OCI-LY7 (cell line): ENCODE results near the gene GPNMB. TPM values are rescaled to one million over a fixed set of nuclear protein-coding genes. Genes with fewer than 3 reads are reported as not detected.
"Not testable (repeated sequence)": the region's sequence is repeated elsewhere in the genome, so short reads cannot be mapped to it uniquely, and the experiment has no call there.

Source experiments
- BruUV-seq: library from RNA; stranded (reverse); fragments of 400-500 nt; replicated peaks from 2 replicates; lab custom pipeline; 2021; lab: Mats Ljungman, UMichigan
- CTCF ChIA-PET: fragments of 300-600 bp; sonication (Branson Sonifier 250); formaldehyde crosslinking; loops from one replicate; lab custom pipeline; 2022; ENCODE audit warnings: antibody characterized with exemption; ENCODE audit not compliant: unreplicated experiment; lab: Charles Lee
- POLR2A ChIA-PET: fragments of 300-600 bp; sonication (Branson Sonifier 250); formaldehyde crosslinking; loops from one replicate; lab custom pipeline; 2022; ENCODE audit warnings: antibody characterized with exemption; lab: Charles Lee
- DNase-seq: peaks from one replicate; pipeline ENCODE4 v3.0.0-alpha.2; 2015; ENCODE audit warnings: low spot score
- H2AFZ ChIP-seq: fragments of 200-600 bp; sonication (generic), shearing (Covaris generic); 2 replicates; pipeline ENCODE4 v1.6.1; 2014; ENCODE audit warnings: mild to moderate bottlenecking, antibody characterized with exemption, low read length, moderate library complexity
- H3K27ac ChIP-seq: fragments of 200-600 bp; sonication (generic); 2 replicates; pipeline ENCODE4 v1.5.1; 2014; ENCODE audit warnings: mixed run types, low read depth, mild to moderate bottlenecking, moderate library complexity, low read length, inconsistent platforms; ENCODE audit not compliant: poor library complexity, severe bottlenecking
- H3K36me3 ChIP-seq: fragments of 200-600 bp; sonication (generic); 2 replicates; pipeline ENCODE4 v1.6.1; 2014; ENCODE audit warnings: mild to moderate bottlenecking, antibody characterized with exemption, low read length, moderate library complexity, mixed read lengths; ENCODE audit not compliant: insufficient read depth
- H3K4me1 ChIP-seq: fragments of 200-600 bp; sonication (generic); 2 replicates; pipeline ENCODE4 v1.5.1; 2014; ENCODE audit warnings: mild to moderate bottlenecking, low read length; ENCODE audit not compliant: insufficient read depth, poor library complexity, severe bottlenecking
- H3K4me2 ChIP-seq: fragments of 200-600 bp; sonication (generic); 2 replicates; pipeline ENCODE4 v1.6.1; 2014; ENCODE audit warnings: mild to moderate bottlenecking, low read length
- H3K4me3 ChIP-seq: fragments of 200-600 bp; sonication (generic); 2 replicates; pipeline ENCODE4 v1.5.1; 2014; ENCODE audit warnings: mild to moderate bottlenecking, low read depth, low read length; ENCODE audit not compliant: poor library complexity, severe bottlenecking
- H3K79me2 ChIP-seq: fragments of 200-600 bp; sonication (generic); 2 replicates; pipeline ENCODE4 v1.6.1; 2016; ENCODE audit warnings: low read depth, mild to moderate bottlenecking, low read length, moderate library complexity, mixed read lengths; ENCODE audit not compliant: insufficient read depth
- H3K9me2 ChIP-seq: fragments of 200-600 bp; sonication (generic); 2 replicates; pipeline ENCODE4 v1.6.1; 2016; ENCODE audit warnings: mild to moderate bottlenecking, low read length, mixed read lengths; ENCODE audit not compliant: insufficient read depth
- H3K9me3 ChIP-seq: fragments of 200-600 bp; sonication (generic); 2 replicates; pipeline ENCODE4 v1.6.1; 2014; ENCODE audit warnings: mild to moderate bottlenecking, mixed run types, low read length, mixed read lengths
- H4K20me1 ChIP-seq: fragments of 200-600 bp; sonication (generic); 2 replicates; pipeline ENCODE4 v1.6.1; 2014; ENCODE audit warnings: mild to moderate bottlenecking, antibody characterized with exemption, low read length, moderate library complexity, mixed read lengths; ENCODE audit not compliant: insufficient read depth
- EZH2phosphoT487 ChIP-seq: fragments of 200-600 bp; sonication (generic); IDR thresholded peaks from 2 replicates; pipeline ENCODE4 v1.6.1; 2018; ENCODE audit warnings: low read depth, borderline replicate concordance, mild to moderate bottlenecking, mixed run types, antibody characterized with exemption, low read length, moderate library complexity, mixed read lengths
- intact Hi-C: fragments of 100-400 bp; cut with micrococcal nuclease; formaldehyde crosslinking; loops from one replicate; pipeline ENCODE4 v1.10.0; 2022; ENCODE audit not compliant: unreplicated experiment
- total RNA-seq, 2 experiments: library from RNA; depleted of rRNA in 1 of 2; stranded (reverse); fragments of >200 nt in 1 of 2; shearing (Covaris generic) in 1 of 2; gene quantifications; 2 replicates each; pipeline ENCODE4 v1.2.3, GENCODE V29; 2014 to 2022
- TF ChIP-seq, protein P1 (sequence below): fragments of 200-600 bp; sonication (generic); conservative IDR thresholded peaks from 2 replicates; pipeline ENCODE4 v1.5.1; 2014; ENCODE audit warnings: mild to moderate bottlenecking, antibody characterized with exemption, low read length, moderate library complexity, mixed read lengths

Gene GPNMB
- total RNA-seq, 2 experiments from 2014 or later: 1.4 to 3.5 TPM

DNA sequence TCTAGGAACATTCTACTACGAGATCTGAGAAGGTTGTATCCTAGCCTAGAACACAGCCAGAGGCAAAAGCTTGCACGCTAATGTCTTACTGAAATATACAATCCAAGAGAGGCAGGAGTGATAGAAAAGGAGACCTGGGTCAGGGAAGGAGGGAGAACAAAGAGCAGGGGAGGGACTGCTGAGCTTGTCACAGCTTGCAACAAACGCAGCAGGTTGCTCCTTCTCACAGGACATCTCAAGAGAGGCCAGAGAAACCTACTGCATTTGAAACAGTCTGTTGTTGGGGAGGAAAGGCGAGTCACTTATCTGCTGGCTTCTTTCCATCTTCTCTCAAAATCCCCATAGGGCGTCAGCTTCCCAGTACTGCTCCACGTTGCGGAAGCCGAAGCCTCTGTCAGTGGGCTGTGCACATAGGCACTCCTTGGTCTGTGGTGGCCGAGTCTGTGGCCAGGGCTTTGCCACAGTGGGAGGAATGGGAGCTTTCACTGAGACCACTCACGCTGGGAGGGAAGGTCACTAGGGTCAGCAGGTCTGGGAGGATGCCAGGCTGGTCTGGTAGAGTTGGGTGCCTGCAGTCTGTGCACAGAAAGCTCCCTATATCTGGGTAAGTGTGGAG lies 25.8 kb upstream of the GPNMB start:
- TF ChIP-seq, protein P1, sequence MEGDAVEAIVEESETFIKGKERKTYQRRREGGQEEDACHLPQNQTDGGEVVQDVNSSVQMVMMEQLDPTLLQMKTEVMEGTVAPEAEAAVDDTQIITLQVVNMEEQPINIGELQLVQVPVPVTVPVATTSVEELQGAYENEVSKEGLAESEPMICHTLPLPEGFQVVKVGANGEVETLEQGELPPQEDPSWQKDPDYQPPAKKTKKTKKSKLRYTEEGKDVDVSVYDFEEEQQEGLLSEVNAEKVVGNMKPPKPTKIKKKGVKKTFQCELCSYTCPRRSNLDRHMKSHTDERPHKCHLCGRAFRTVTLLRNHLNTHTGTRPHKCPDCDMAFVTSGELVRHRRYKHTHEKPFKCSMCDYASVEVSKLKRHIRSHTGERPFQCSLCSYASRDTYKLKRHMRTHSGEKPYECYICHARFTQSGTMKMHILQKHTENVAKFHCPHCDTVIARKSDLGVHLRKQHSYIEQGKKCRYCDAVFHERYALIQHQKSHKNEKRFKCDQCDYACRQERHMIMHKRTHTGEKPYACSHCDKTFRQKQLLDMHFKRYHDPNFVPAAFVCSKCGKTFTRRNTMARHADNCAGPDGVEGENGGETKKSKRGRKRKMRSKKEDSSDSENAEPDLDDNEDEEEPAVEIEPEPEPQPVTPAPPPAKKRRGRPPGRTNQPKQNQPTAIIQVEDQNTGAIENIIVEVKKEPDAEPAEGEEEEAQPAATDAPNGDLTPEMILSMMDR: no peak
- no peak for TF ChIP-seq EZH2phosphoT487
- no peaks in the 10 kb centered on the region for H4K20me1 ChIP-seq
- intact Hi-C loops: no loop called here
- H3K36me3 ChIP-seq: no peaks in the 10 kb centered on the region
- ChIA-PET CTCF (no interaction called here), POLR2A (interaction anchor here (0.8 to 1.0 kb wide), 2 partner anchors 38 to 84 kb away, joined by 3 to 5 read pairs; no protein-coding TSS in a partner anchor)
- H3K9me3 ChIP-seq: no peaks in the 10 kb centered on the region
- H3K4me3 ChIP-seq: no peak overlapping the region
- no TSS peak for BruUV-seq
- H3K4me1 ChIP-seq: no peaks in the 10 kb centered on the region
- H3K79me2 ChIP-seq: no peaks in the 10 kb centered on the region
- no peak overlapping the region for H3K4me2 ChIP-seq
- no peak overlapping the region for H2AFZ ChIP-seq
- no peaks in the 10 kb centered on the region for H3K9me2 ChIP-seq
- no peak for DNase-seq
- no peak overlapping the region for H3K27ac ChIP-seq

DNA sequence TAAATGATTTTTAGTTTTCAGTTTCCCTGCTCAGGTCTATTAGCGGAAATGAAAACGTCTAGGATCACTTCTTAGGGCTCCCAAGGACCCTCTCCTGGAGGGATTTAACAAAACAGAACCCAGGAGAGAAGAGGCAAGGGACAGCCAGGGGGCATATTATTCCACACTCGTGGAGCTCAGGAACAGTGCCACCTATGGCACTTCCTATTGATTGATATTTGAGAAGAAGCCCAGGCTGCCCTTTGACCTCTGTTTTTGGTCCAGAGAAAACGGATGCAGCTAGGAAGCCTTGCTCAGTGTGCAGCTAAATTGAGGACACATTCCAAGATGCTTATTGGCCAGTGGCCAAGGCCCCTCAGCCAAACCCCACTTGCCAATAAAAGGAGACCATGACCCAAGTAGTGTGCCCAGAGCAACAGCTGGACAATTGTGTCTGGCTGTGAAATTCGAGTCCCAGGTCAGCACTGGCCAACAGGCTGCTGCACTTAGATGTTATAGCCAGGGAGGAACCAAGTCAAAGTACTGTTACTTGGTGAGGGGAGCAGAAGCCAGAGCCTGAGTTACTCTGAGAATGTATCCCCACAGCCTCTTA lies 24.0 kb upstream of the GPNMB start:
- CTCF ChIA-PET: no interaction called here
- Histone ChIP-seq H3K4me1 (no peaks in the 10 kb centered on the region), H3K9me2 (no peaks in the 10 kb centered on the region), H3K9me3 (no peaks in the 10 kb centered on the region), H3K79me2 (no peaks in the 10 kb centered on the region), H2AFZ (no peak overlapping the region), H4K20me1 (no peaks in the 10 kb centered on the region), H3K4me3 (no peak overlapping the region), H3K27ac (no peak overlapping the region), H3K36me3 (no peaks in the 10 kb centered on the region), H3K4me2 (no peak overlapping the region)
- TF ChIP-seq EZH2phosphoT487: no peak
- TF ChIP-seq, protein P1: no peak
- no TSS peak for BruUV-seq
- POLR2A ChIA-PET: no interaction called here
- no peak for DNase-seq
- intact Hi-C loops: no loop called here

DNA sequence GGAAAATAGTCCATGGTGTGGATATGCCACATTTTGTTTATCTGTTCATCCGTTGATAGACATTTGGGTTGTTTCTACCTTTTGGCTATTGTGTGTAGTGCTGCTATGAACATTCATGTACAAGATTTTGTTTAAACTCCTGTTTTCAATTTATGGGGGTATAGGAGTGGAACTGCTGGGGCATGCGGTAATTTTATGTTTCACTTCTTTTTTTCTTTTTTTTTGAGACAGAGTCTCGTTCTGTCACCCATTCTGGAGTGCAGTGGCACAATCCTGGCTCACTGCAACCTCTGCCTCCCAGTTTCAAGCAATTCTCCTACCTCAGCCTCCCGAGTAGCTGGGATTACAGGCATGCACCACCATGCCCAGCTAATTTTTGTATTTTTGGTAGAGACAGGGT lies 22.2 kb upstream of the GPNMB start:
- H3K79me2 ChIP-seq, H2AFZ ChIP-seq, H3K27ac ChIP-seq, H3K36me3 ChIP-seq, H3K9me3 ChIP-seq, H3K4me1 ChIP-seq, DNase-seq, BruUV-seq, H3K4me2 ChIP-seq, H3K9me2 ChIP-seq, H4K20me1 ChIP-seq, POLR2A ChIA-PET, intact Hi-C loops, H3K4me3 ChIP-seq, CTCF ChIA-PET: not testable (repeated sequence)
